Bronchial epithelial cell (primary cell): Measurements from ENCODE around the gene SPTLC1. TPM values are rescaled to one million over a fixed set of nuclear protein-coding genes. Genes with fewer than 3 reads are reported as not detected.
A peak's percentile ranks its signal among the peaks of the same experiment; 100 is the strongest.

ENCODE experiments used
- DNase-seq: peaks from one replicate; pipeline ENCODE4 v3.0.0-alpha.2; 2010; ENCODE audit warnings: low read depth
- FAIRE-seq: peaks from 2 replicates; lab custom pipeline; 2011; peaks lifted over from hg19 to GRCh38; lab: Jason Lieb, UNC
- H3K27me3 ChIP-seq: 2 replicates; pipeline ENCODE4 v1.5.1; 2011; ENCODE audit warnings: low read length; ENCODE audit not compliant: control insufficient read depth, insufficient read depth
- H3K36me3 ChIP-seq: 2 replicates; pipeline ENCODE4 v1.5.1; 2011; ENCODE audit warnings: low read length; ENCODE audit not compliant: control insufficient read depth, insufficient read depth
- H3K4me3 ChIP-seq: 2 replicates; pipeline ENCODE4 v1.5.1; 2011; ENCODE audit warnings: mild to moderate bottlenecking, low read depth, low read length, control low read depth
- total RNA-seq: library from RNA; depleted of rRNA; stranded (reverse); fragments of >200 nt; gene quantifications from 2 replicates; pipeline ENCODE4 v1.2.1, GENCODE V29; 2014
- TF ChIP-seq, protein P1 (sequence below): IDR thresholded peaks from 2 replicates; pipeline ENCODE4 v1.5.1; 2011; ENCODE audit warnings: mild to moderate bottlenecking, moderate library complexity, low read length, control low read depth, inconsistent platforms; ENCODE audit not compliant: insufficient read depth, severe bottlenecking

Gene SPTLC1, protein sequence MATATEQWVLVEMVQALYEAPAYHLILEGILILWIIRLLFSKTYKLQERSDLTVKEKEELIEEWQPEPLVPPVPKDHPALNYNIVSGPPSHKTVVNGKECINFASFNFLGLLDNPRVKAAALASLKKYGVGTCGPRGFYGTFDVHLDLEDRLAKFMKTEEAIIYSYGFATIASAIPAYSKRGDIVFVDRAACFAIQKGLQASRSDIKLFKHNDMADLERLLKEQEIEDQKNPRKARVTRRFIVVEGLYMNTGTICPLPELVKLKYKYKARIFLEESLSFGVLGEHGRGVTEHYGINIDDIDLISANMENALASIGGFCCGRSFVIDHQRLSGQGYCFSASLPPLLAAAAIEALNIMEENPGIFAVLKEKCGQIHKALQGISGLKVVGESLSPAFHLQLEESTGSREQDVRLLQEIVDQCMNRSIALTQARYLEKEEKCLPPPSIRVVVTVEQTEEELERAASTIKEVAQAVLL
- total RNA-seq = 102 and 103 TPM in 2 replicates

DNA sequence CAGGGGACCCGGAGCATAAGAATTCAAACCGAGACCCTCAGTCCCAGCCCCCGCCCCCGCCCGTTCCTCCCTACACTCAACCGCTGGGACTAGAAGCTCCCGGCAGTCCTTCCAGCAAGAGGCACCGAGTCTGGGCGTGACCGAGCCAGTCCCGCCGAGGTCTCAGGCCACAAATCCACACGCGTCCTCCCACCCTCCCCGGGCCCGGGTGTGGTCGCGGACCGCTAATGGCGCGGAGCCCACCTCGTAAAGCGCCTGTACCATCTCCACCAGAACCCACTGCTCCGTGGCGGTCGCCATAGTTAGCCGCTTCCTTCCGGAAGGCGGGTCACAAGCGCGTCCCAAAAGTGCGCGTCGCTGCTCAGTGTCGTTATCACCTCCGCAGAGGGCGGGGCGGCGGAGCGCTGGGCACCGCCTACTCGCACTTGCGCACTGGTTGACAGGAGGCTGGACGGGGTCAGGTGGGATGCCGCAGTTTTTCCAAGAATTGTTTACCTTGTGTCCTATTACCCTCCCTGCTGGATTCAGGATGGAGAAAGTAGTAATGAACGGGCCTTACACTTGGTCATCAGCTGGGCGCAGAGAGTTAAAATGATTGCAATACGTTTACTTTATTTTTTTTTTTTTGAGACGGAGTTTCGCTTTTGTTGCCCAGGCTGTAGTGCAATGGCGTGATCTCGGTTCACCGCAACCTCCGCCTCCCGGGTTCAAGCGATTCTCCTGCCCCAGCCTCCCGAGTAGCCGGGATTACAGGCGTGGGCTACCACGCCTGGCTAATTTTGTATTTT is at the start of gene SPTLC1:
TSS of gene SPTLC1 (minus strand) at position 343 of the 788 bp plus-strand sequence. CDS start at position 300, 43 bp downstream.
- peak; percentile 89 for DNase-seq

DNA sequence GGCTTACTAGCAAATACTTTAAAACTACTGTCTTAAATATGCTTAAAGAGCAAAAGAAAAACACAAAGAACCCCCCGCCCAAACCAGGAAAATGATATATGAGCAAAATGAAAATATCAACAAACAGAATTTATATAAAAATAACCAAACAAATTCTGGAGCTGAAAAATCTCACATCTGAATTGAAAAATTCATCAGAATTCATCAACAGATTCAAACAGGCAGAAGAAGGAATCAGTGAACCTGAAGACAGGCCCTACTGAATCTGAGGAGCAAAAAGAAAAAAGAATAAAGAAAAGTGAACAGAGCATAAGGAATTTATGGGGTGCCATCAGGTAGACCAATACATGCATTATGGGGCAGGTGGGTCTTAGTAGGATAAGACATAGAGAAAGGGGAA is 49.8 kb upstream of the SPTLC1 start:
- no peaks in the 10 kb centered on the region for H3K27me3 ChIP-seq
- DNase-seq (no peak), FAIRE-seq (no peak)
- no peaks in the 10 kb centered on the region for H3K36me3 ChIP-seq
- no peak overlapping the region for H3K4me3 ChIP-seq
- TF ChIP-seq, protein P1, sequence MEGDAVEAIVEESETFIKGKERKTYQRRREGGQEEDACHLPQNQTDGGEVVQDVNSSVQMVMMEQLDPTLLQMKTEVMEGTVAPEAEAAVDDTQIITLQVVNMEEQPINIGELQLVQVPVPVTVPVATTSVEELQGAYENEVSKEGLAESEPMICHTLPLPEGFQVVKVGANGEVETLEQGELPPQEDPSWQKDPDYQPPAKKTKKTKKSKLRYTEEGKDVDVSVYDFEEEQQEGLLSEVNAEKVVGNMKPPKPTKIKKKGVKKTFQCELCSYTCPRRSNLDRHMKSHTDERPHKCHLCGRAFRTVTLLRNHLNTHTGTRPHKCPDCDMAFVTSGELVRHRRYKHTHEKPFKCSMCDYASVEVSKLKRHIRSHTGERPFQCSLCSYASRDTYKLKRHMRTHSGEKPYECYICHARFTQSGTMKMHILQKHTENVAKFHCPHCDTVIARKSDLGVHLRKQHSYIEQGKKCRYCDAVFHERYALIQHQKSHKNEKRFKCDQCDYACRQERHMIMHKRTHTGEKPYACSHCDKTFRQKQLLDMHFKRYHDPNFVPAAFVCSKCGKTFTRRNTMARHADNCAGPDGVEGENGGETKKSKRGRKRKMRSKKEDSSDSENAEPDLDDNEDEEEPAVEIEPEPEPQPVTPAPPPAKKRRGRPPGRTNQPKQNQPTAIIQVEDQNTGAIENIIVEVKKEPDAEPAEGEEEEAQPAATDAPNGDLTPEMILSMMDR = no peak

More for the DNA sequence above, at the start of gene SPTLC1:
- FAIRE-seq = no peak
- Histone ChIP-seq H3K36me3 (no peaks in the 10 kb centered on the region), H3K27me3 (no peaks in the 10 kb centered on the region), H3K4me3 (peak within 1 kb of the TSS; percentile 88)
- TF ChIP-seq, protein P1 = no peak

DNA sequence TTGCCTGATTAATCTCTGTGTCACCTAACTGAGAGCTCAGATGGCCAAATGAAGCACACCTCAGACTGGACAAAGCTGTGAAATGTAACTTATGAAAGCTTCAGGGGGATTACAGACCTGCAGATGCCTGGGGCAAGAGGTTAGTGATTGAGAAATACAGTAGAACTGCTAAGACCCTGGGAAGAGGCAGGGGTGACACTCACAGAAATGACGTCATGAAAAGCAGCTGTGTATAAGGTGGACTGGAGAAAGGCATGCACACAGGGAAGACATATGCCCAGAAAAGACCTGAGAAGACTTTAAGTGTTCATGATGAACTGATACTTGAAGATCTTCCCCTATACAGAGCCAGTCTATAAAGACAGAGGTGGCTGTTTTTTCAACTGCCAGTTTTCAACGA is 49.3 kb upstream of the SPTLC1 start:
- H3K27me3 ChIP-seq = no peaks in the 10 kb centered on the region
- FAIRE-seq (peak; percentile 47), DNase-seq (no peak)
- H3K36me3 ChIP-seq = no peaks in the 10 kb centered on the region
- no peak overlapping the region for H3K4me3 ChIP-seq
- TF ChIP-seq, protein P1 = no peak

DNA sequence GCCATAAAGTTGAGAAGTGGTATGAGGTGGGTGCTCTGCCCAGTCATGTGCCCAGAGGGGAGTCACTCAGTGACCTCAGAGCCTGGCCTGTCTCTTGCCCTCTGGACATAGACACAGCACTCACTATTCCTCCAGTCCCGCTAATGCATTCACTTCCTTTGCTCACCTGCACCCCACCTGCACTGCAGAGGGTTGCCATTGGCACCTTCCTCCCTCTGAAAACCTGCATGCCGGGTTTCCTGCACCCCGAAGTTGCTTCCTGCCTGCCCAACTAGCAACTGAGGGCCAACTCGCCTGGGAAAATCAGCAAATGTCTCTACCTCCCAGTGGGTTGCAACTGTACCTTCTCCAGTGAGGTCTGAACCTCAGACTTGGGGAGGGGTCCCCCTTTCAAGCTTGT is 48.1 kb upstream of the SPTLC1 start:
- no peak for FAIRE-seq
- Histone ChIP-seq H3K4me3 (no peak overlapping the region), H3K27me3 (no peaks in the 10 kb centered on the region), H3K36me3 (no peaks in the 10 kb centered on the region)
- no peak for DNase-seq
- TF ChIP-seq, protein P1 = no peak

DNA sequence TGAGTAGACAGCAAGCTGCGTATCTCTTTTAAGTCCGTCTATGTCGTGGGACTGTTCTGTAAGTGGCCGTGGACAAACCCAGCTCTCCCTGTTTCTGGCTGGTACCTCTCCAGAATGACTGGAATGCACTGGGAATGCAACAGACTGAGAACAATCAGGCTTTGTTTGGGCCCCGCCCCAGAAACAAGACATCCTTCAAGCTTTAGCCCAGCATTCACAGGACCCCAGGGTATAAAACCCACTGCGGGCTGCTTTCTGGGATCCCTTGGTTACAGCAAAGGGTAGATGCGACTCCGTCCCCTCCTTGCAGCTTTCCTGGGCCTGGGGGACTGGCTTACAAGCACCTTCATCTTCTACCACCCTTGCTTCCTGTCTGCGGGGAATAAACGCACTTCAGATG is 45.6 kb upstream of the SPTLC1 start:
- TF ChIP-seq, protein P1 = no peak
- no peak for FAIRE-seq

More for the DNA sequence above, 45.6 kb upstream of the SPTLC1 start:
- no peak for DNase-seq
- Histone ChIP-seq H3K4me3 (no peak overlapping the region), H3K27me3 (peaks cover 2% of the 10 kb centered on the region), H3K36me3 (no peaks in the 10 kb centered on the region)
